SJCRH30 (cell line): ENCODE measurements around the gene ZFAND3. TPM values are rescaled to one million over a fixed set of nuclear protein-coding genes. Genes with fewer than 3 reads are reported as not detected.
"Not testable (repeated sequence)": the region's sequence is repeated elsewhere in the genome, so short reads cannot be mapped to it uniquely, and the experiment has no call there.

Experiments
- DNase-seq, 2 experiments: peaks; one replicate each; pipeline ENCODE4 v3.0.0-alpha.2; 2015 to 2020
- H3K27ac ChIP-seq: fragments of 250-450 bp; sonication (Bioruptor Pico); 2 replicates; pipeline ENCODE4 v1.5.1; 2020; ENCODE audit warnings: mild to moderate bottlenecking, moderate library complexity
- H3K27me3 ChIP-seq: fragments of 250-450 bp; sonication (Bioruptor Pico); 2 replicates; pipeline ENCODE4 v1.5.1; 2020; ENCODE audit warnings: mild to moderate bottlenecking, moderate library complexity
- H3K36me3 ChIP-seq: fragments of 250-450 bp; sonication (Bioruptor Pico); 2 replicates; pipeline ENCODE4 v1.5.1; 2020; ENCODE audit warnings: mild to moderate bottlenecking, moderate library complexity
- H3K4me1 ChIP-seq: fragments of 250-450 bp; sonication (Bioruptor Pico); 2 replicates; pipeline ENCODE4 v1.5.1; 2020; ENCODE audit warnings: mild to moderate bottlenecking, moderate library complexity
- H3K4me3 ChIP-seq: fragments of 250-450 bp; sonication (Bioruptor Pico); 2 replicates; pipeline ENCODE4 v1.5.1; 2020; ENCODE audit warnings: mild to moderate bottlenecking, moderate library complexity
- H3K9me3 ChIP-seq: fragments of 250-450 bp; sonication (Bioruptor Pico); replicated peaks from 2 replicates; pipeline ENCODE4 v1.5.1; 2020; ENCODE audit warnings: mild to moderate bottlenecking, moderate library complexity
- total RNA-seq: library from RNA; depleted of rRNA; stranded (reverse); fragments of >200 nt; shearing (Covaris generic); gene quantifications from 2 replicates; pipeline ENCODE4 v1.2.3, GENCODE V29; 2014

Gene ZFAND3
- total RNA-seq, 1 experiment from 2014 or later, result 28.7 TPM

DNA sequence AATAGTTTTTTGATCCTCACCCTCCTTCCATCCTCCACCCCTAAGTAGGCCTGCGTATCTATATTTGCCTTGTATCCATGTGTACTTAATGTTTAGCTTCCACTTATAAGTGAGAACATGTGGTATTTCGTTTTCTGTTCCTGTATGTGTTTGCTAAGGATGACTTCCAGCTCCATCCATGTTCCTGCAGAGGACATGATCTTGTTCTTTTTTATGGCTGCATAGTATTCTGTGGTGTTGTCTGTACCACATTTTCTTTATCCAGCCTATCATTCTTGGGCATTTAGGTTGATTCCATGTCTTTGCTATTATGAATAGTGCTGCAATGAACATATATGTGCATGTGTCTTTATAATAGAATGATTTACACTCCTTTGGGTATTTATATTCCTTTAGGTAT lies 129.1 kb downstream of the ZFAND3 start:
- not testable (repeated sequence) for H3K9me3 ChIP-seq, H3K27me3 ChIP-seq, H3K4me1 ChIP-seq, H3K27ac ChIP-seq, H3K36me3 ChIP-seq, H3K4me3 ChIP-seq, DNase-seq

DNA sequence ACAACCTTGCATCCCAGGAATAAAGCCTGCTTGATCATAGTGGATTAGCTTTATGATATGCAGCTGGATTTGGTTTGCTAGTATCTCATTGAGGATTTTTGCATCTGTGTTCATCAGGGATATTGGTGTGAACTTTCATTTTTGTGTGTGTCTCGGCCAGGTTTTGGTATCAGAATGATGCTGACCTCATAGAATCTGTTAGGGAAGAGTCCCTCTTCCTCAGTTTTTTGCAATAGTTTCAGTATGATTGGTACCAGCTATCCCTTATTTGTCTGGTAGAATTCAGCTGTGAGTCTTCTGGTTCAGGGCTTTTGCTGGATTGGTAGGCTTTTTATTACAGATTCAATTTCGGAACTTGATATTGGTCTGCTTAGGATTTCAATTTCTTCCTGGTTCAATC lies 132.5 kb downstream of the ZFAND3 start:
- Histone ChIP-seq H3K27me3 (no peaks in the 10 kb centered on the region), H3K36me3 (no peaks in the 10 kb centered on the region), H3K9me3 (no peaks in the 10 kb centered on the region), H3K4me1 (no peaks in the 10 kb centered on the region), H3K27ac (no peak overlapping the region), H3K4me3 (no peak overlapping the region)
- DNase-seq, result no peak

DNA sequence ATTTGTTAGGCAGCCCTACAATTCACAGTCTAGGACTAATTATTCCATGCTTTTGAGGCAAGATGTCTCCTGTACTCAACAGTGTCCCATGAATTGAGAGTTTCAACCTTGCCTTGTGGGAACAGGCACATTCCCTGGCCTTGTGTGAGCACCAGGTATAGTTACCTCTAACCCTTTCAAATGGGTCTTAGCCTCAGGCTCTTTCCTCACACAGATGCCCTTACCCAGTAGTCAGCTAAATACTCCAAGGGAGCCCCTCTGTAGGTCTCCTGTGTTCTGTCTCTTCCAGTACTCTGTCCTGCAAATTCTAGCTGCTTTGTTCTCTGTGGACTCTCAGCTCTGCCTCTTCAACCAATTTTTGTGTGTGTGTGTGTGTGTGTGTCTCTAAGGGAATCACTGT lies 135.3 kb downstream of the ZFAND3 start:
- no peaks in the 10 kb centered on the region for H3K9me3 ChIP-seq
- DNase-seq, result no peak
- H3K36me3 ChIP-seq, result no peaks in the 10 kb centered on the region; the same call in 1 of the 2 replicates
- no peaks in the 10 kb centered on the region for H3K4me1 ChIP-seq
- no peaks in the 10 kb centered on the region for H3K27me3 ChIP-seq
- no peak overlapping the region for H3K27ac ChIP-seq
- H3K4me3 ChIP-seq, result no peak overlapping the region

DNA sequence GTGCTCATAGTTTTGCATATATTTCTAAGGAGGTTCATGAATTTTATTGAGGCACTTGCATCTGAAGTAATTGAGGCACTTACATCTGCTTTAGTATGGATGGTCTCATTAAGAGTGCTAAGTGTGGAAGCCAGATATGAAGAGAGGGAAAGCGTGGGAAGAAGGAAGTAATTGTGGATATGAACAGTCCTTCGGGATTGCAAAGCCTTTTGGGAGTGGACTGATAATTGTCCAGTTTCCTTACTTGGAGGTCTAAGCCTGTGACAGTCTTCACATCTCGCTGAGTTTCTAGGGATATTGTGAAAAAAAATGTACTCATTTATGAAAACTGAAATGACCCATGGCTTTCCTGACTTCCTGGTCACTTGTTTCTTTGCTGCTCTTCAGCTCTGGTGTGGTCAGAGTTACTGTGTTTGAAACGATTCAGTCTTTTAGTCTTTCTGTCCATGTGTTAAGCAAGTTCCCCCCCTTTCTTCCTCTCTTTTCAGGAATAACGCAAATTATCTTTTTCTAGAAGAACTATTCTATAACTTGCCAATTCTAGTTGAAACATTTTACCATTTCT lies 137.3 kb downstream of the ZFAND3 start:
- no peaks in the 10 kb centered on the region; the same call in 1 of the 2 replicates for H3K36me3 ChIP-seq
- no peaks in the 10 kb centered on the region for H3K9me3 ChIP-seq
- DNase-seq, result no peak
- H3K27me3 ChIP-seq, result no peaks in the 10 kb centered on the region
- H3K27ac ChIP-seq, result no peak overlapping the region
- no peaks in the 10 kb centered on the region for H3K4me1 ChIP-seq
- H3K4me3 ChIP-seq, result no peak overlapping the region

DNA sequence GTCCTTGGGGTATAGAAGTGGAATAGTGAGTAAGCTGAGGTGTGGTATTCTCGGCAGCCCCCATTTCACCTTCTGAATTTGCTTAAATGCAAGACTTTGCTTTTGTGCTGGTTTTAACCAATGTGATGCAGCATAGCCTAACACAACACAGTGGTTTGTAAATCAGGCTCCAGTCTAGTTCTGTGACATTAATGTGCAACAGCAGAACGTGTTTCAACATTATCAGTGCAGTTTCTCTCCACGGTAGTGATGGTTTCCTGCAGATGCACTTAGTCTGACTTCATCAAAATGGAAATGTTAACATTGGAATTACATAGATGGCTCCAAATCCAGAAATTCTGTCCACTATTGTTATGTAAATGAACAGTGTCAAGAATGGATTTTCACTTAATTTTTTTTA lies 139.5 kb downstream of the ZFAND3 start:
- no peak for DNase-seq
- Histone ChIP-seq H3K9me3 (no peaks in the 10 kb centered on the region), H3K4me3 (no peak overlapping the region), H3K27ac (no peak overlapping the region), H3K4me1 (no peaks in the 10 kb centered on the region), H3K36me3 (no peaks in the 10 kb centered on the region; the same call in 1 of the 2 replicates), H3K27me3 (no peaks in the 10 kb centered on the region)

DNA sequence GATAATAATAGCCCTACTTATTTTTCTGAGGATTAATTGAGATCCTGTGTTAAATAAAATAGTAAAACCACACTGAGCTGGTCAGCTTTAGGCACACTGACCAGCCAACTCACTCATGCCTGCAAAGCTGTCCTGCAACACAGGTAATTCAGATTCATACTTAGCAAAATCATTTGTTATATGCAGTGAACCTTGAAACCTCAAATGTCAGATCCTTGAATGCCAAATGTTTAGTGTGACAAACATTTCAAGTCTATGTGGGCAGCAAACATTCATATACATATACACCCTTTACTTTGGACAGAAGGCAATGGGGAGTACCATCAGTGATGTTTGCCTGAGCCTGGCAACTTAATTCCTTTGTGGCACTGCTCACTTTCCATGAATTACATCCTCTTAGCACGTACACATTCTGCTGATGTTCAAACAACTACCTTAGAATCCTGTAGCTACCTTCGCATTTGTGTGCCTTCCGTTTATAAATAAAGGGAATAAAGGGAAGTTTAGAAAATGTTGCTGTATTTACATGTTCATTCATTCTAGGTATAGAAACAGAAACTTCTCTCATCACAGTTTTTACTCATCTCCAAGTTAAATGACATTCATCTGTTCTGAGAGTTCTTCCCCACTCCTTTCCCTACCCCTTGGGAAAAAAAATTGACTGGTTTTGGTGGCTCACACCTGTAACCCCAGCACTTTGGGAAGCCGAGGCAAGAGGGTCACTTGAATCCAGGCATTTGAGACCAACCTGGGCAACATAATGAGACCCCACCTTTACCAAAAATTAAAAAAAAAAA lies 140.8 kb downstream of the ZFAND3 start:
- Histone ChIP-seq H3K27me3 (no peaks in the 10 kb centered on the region), H3K9me3 (no peaks in the 10 kb centered on the region), H3K36me3 (no peaks in the 10 kb centered on the region; the same call in 1 of the 2 replicates), H3K4me3 (no peak overlapping the region), H3K27ac (no peak overlapping the region), H3K4me1 (no peaks in the 10 kb centered on the region)
- DNase-seq, result no peak

DNA sequence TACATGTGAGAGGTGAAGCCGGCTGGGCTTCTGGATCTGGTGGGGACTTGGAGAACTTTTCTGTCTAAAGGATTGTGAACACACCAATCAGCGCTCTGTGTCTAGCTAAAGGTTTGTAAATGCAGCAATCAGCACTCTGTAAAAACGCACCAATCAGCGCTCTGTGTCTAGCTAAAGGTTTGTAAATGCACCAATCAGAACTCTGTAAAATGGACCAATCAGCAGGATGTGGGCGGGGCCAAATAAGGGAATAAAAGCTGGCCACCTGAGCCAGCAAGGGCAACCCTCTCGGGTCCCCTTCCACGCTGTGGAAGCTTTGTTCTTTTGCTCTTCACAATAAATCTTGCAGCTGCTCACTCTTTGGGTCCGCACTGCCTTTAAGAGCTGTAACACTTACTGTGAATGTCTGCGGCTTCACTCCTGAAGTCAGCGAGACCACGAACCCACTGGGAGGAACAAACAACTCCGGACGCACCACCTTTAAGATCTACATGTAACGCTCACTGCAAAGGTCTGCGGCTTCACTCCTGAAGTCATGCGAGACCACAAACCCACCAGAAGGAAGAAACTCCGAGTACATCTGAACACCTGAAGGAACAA lies 143.1 kb downstream of the ZFAND3 start:
- DNase-seq, H3K27me3 ChIP-seq, H3K27ac ChIP-seq, H3K4me1 ChIP-seq, H3K9me3 ChIP-seq, H3K4me3 ChIP-seq, H3K36me3 ChIP-seq: not testable (repeated sequence)

DNA sequence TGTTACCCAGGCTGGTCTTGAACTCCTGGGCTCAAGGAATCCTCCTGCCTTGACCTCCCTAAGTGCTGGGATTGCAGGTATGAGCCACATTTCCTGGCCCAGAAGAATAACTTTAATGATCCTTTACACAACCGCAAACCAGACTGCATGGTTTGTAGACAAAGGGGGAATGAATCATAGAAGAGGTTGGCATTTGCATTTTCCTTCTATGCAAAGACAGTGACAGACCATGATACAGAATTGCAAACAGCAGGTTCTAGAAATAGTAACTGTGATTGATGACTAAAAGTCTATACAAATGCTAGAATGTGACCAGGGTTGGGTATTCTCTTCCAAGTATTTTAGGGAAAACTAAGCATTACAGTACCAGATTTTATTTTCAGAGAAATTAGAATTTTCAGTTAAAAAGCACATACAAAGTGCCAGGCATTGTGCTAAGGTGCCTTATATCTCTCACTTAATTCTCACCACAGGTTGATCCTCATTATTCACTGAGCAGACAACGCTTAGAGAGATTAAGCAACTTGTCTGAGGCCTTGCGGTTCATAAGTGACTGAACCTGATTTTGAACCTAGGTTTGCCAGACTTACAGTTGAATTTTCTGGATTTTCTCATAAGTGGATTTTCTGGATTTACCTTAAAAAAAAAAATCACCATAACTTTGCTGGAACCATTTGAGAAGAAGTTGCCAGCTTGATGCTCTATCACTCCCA lies 146.6 kb downstream of the ZFAND3 start:
- no peak for DNase-seq
- H3K27ac ChIP-seq, result no peak overlapping the region
- no peaks in the 10 kb centered on the region for H3K4me1 ChIP-seq
- no peak overlapping the region for H3K4me3 ChIP-seq
- H3K9me3 ChIP-seq, result no peaks in the 10 kb centered on the region
- no peaks in the 10 kb centered on the region for H3K27me3 ChIP-seq
- H3K36me3 ChIP-seq, result peaks cover 7% of the 10 kb centered on the region

DNA sequence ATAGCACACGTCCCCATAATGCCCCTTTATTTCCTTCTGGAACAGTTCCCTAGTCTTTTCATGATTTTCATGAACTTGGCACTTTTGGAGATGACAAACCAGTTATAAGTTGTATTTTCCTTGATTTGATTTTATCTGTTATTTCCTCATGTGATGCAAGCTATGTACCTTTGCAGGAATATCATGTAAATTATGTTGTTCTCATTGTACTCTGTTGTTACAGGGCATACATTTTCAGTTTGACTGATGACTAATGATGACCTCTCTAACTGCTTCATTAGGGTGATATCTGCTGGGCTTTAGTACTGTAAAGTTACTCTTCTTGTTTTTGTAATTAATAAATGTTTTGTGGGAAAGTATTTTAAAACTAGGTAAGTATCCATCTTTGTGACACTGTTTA lies 147.3 kb downstream of the ZFAND3 start:
- H3K4me1 ChIP-seq, result no peaks in the 10 kb centered on the region
- H3K36me3 ChIP-seq, result peaks cover 7% of the 10 kb centered on the region
- H3K27me3 ChIP-seq, result no peaks in the 10 kb centered on the region
- no peaks in the 10 kb centered on the region for H3K9me3 ChIP-seq
- no peak overlapping the region for H3K4me3 ChIP-seq
- DNase-seq, result no peak
- no peak overlapping the region for H3K27ac ChIP-seq

DNA sequence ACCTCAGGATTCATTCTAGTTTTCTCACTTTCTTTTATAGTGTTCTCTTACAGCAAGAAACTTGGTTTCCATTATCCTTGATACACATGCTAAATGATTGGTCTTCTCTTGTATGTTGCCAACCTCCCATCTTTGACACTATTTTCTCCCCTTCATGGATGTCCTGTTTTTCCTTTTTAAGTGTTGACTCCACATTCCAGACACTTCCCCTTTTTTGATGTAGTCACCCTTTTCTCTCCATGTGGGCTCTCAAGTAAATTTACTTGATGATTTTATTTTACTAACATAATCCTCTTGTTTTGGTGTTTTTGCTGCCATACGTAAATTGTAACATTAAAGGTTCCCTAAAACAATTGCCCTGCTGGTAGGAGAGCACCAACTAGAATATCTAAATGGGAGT lies 148.1 kb downstream of the ZFAND3 start:
- Histone ChIP-seq H3K9me3 (no peaks in the 10 kb centered on the region), H3K27ac (no peak overlapping the region), H3K4me1 (peaks cover 8% of the 10 kb centered on the region), H3K27me3 (no peaks in the 10 kb centered on the region), H3K4me3 (no peak overlapping the region), H3K36me3 (peaks cover 7% of the 10 kb centered on the region)
- DNase-seq, result no peak

DNA sequence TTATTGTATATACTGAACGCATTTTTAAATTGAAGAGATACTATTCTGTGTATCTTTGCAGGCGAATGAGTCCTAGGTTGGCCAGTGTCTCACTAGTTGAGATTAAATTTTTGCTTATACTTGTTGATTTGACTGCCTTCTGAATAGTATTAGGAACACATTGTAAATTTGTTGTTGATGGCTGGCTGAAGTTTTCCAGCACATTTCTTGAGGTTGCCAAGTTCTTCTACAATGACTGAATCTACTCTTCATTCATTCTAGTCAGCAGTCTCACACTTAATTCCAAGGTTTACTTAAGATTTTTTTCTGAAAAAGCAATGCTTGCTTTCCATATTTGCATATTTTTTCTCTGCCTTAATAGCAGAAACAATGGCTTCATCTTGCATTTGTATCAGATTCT lies 151.7 kb downstream of the ZFAND3 start:
- Histone ChIP-seq H3K27me3 (no peaks in the 10 kb centered on the region), H3K36me3 (peaks cover 3% of the 10 kb centered on the region), H3K4me3 (no peak overlapping the region), H3K27ac (no peak overlapping the region), H3K9me3 (peaks cover 7% of the 10 kb centered on the region; the same call in 1 of the 2 replicates), H3K4me1 (peaks cover 8% of the 10 kb centered on the region)
- no peak for DNase-seq

DNA sequence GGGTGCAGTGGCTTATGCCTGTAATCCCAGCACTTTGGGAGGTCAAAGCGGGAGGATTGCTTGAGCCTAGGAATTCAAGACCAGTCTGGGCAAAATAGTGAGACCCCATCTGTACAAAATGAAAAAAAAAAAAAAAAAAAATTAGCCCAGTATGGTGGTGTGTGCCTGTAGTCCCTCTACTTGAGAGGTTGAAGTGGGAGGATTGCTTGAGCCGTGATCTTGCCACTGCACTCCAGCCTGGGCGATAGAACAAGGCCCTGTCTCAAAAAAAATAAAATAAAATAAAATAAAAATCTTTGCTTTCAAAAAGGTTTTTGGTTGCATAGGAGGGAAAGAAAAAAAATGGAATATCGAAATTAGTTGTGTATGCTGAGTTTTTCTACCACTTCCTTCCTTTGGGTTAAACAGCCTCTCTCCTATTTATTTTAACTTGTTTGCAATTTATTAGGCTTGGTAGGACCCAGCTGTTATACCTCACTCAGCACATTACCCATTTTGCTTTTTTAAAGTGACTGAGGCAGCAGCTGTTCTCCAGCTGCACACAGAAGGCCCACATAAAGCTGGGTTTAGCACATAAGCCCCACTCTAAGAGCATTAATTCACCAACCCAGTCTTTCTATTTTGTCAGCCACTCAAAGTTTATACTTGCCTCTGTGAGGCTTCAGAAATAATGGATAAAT lies 152.3 kb downstream of the ZFAND3 start:
- DNase-seq, result peak; percentile 49 to 83
- Histone ChIP-seq H3K4me1 (peaks cover 8% of the 10 kb centered on the region), H3K27ac (no peak overlapping the region), H3K4me3 (no peak overlapping the region), H3K36me3 (peaks cover 3% of the 10 kb centered on the region; the same call in 1 of the 2 replicates), H3K9me3 (peaks cover 7% of the 10 kb centered on the region; the same call in 1 of the 2 replicates), H3K27me3 (no peaks in the 10 kb centered on the region)

DNA sequence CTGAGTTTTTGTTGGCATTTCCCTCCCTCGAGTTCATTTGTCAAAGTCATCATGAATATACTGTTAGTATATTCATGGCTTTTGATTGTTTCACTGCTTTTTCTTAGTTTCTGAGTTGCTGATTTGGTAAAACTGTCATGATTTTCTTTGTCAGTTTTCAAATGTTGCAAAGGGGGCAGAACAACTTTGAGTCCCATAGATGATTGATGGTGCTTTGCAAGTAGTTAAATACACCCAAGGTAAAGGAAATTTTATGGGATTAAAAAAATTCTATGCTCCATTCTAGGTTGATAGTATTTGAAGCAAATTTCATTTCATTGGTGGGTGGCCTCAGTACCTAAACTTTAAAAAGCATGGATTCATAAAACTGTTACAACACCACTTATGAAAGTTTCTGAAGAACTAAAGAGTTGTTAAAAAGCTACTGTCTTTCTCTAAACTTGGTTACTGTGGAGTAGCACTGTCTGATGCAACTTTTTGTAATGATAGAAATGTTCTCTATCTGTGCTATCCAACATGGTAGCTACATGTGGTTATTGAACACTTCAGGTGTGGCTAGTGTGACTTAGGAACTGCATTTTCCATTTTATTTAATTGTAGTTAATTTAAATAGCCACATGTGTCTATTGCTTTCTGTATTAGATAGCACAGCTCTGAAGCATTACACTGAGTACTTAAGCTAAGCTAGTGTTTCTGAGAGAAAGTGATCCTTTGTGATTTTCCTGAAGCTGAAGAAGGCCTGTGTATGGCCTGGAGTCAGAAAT lies 153.6 kb downstream of the ZFAND3 start:
- Histone ChIP-seq H3K9me3 (peaks cover 7% of the 10 kb centered on the region; the same call in 1 of the 2 replicates), H3K27ac (no peak overlapping the region), H3K4me1 (peaks cover 8% of the 10 kb centered on the region)

DNA sequence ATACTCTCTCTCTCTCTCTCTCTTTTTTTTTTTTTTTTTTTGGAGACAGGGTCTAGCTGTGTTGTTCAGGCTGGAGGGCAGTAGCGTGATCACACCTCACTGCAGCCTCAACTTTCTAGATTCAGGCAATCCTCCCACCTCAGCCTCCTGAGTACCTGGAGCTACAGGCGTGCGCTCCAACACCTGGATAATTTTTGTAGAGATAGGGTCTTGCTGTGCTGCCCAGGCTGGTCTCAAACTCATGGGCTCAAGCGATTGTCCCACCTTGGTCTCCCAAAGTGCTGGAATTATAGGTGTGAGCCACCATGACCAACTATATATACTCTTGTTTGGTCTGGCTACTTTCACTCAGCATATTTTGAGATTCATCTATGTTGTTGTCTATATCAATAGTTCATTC lies 154.9 kb downstream of the ZFAND3 start:
- H3K27me3 ChIP-seq, result no peaks in the 10 kb centered on the region

More for the DNA sequence above, 153.6 kb downstream of the ZFAND3 start:
- no peak for DNase-seq
- no peaks in the 10 kb centered on the region for H3K27me3 ChIP-seq
- no peaks in the 10 kb centered on the region for H3K36me3 ChIP-seq
- no peak overlapping the region for H3K4me3 ChIP-seq

More for the DNA sequence above, 154.9 kb downstream of the ZFAND3 start:
- no peak overlapping the region for H3K27ac ChIP-seq
- no peak for DNase-seq
- H3K4me3 ChIP-seq, result no peak overlapping the region
- peaks cover 8% of the 10 kb centered on the region for H3K4me1 ChIP-seq
- H3K36me3 ChIP-seq, result no peaks in the 10 kb centered on the region
- peaks cover 7% of the 10 kb centered on the region; the same call in 1 of the 2 replicates for H3K9me3 ChIP-seq
